Measurements from ENCODE around the gene MDM4. TPM values are rescaled to one million over a fixed set of nuclear protein-coding genes. Genes with fewer than 3 reads are reported as not detected.
A peak's percentile ranks its signal among the peaks of the same experiment; 100 is the strongest.

Gene MDM4
- total RNA-seq, 4 donors from 2014 or later = 64.3 to 140 (median 109) TPM

DNA sequence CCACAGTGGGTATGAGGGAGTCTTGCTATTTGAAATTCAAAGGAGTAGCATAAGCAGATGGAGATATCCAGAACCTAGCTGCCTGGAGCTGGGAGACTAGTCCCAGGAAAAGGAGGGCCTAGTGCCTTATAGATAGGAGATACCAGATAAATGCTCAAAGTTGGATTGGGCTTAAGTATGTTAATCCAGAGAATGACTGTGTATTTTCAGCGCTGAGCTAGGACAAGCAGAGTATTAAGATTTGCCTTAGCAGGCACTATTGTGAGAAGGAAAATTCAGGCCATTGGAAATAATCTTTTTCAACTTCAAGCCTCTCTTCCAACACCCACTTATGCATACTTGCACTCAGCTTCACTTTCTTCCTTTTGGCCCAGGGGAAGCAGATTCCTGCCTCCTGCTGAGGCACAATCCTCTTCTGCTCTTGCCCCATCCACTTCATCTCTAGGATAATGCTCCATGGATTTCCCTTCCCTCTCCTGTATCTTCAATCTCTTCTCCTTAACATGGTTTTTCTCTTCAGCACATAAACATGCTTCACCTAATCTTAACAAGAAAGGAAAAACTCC is 42.7 kb upstream of the MDM4 start:
- no peak for TF ChIP-seq POLR2A (IDR thresholded peaks at IDR 0.05)
- TF ChIP-seq CTCF (IDR thresholded peaks at IDR 0.05) = no peak
- no peak for TF ChIP-seq POLR2AphosphoS5 (IDR thresholded peaks at IDR 0.05)
- TF ChIP-seq EP300 (IDR thresholded peaks at IDR 0.05; ENCODE audit: low read depth) = no peak
- H3K4me1 ChIP-seq = peaks cover 19 to 41% (median 24%) of the 10 kb centered on the region in 4 donors
- H3K4me3 ChIP-seq = no peak overlapping the region
- in situ Hi-C loops (cut with MboI; ENCODE audit: low pct_ligation_motif_present in 1 of 4, low pct_unique_long_range_greater_than_20kb in 1 of 4, low sequenced_read_pairs in 3 of 4) (no loop called here), intact Hi-C loops (cut with DNase I; ENCODE audit: low total_unique reads) (no loop called here)
- no peaks in the 10 kb centered on the region for H3K27me3 ChIP-seq
- no peak for DNase-seq
- H3K36me3 ChIP-seq = peaks cover 0 to 10% (median 4%) of the 10 kb centered on the region in 4 donors
- H3K9me3 ChIP-seq = no peaks in the 10 kb centered on the region
- peak overlapping the region in 1 of 4 donors; percentile 6 for H3K27ac ChIP-seq
- 95% methylated on average over 1 of the region's 1 CpG; no CpG with 5 or more reads in 1 of the 2 donors for WGBS, 2 donors (ENCODE audit: low coverage in 1 of 2)

- H3K4me1 ChIP-seq = peaks cover 36 to 64% (median 48%) of the 10 kb centered on the region in 4 donors
- no peak for DNase-seq
- H3K4me3 ChIP-seq = no peak overlapping the region
- intact Hi-C loops (cut with DNase I; ENCODE audit: low total_unique reads) = no loop called here
- in situ Hi-C loops (cut with MboI; ENCODE audit: low pct_ligation_motif_present in 1 of 4, low pct_unique_long_range_greater_than_20kb in 1 of 4, low sequenced_read_pairs in 3 of 4) = no loop called here
- 70 to 72% methylated on average over 5 to 9 of the region's 9 CpGs for WGBS, 2 donors (ENCODE audit: low coverage in 1 of 2)
- TF ChIP-seq POLR2AphosphoS5 (IDR thresholded peaks at IDR 0.05) (no peak), CTCF (IDR thresholded peaks at IDR 0.05) (no peak), POLR2A (IDR thresholded peaks at IDR 0.05) (no peak), EP300 (IDR thresholded peaks at IDR 0.05; ENCODE audit: low read depth) (no peak)
- peak overlapping the region in 1 of 4 donors; percentile 3 for H3K27ac ChIP-seq
- H3K27me3 ChIP-seq = no peaks in the 10 kb centered on the region
- no peaks in the 10 kb centered on the region for H3K36me3 ChIP-seq
- no peaks in the 10 kb centered on the region for H3K9me3 ChIP-seq
These were observed 40.4 kb upstream of the MDM4 start for GRCh38 chr1:204475656-204476432.

DNA sequence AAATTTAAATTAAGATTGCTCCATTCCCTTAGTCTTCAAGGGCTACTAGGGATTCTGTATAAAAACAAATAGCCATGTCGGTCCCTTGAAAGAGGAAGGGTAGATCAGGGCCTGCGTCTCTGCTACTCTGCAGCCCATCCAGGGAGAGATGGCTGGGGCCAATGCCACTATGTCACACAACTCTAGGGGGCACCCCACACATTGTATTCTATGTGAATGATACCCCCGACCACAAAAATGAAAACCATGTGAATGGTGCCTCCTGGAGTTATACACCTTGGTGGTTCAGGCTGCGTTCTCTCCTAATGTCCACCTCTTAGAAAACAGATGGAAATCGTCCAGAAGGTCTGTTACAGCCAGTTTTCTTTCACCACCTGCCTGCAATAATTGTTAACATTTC is 39.6 kb upstream of the MDM4 start:
- 68 to 78% methylated on average over 5 of the region's 5 CpGs for WGBS, 2 donors (ENCODE audit: low coverage in 1 of 2)
- TF ChIP-seq EP300 (IDR thresholded peaks at IDR 0.05; ENCODE audit: low read depth) = no peak
- TF ChIP-seq POLR2A (IDR thresholded peaks at IDR 0.05) = no peak
- TF ChIP-seq POLR2AphosphoS5 (IDR thresholded peaks at IDR 0.05) = no peak
- TF ChIP-seq CTCF (IDR thresholded peaks at IDR 0.05) = no peak
- in situ Hi-C loops (cut with MboI; ENCODE audit: low pct_ligation_motif_present in 1 of 4, low pct_unique_long_range_greater_than_20kb in 1 of 4, low sequenced_read_pairs in 3 of 4) (no loop called here), intact Hi-C loops (cut with DNase I; ENCODE audit: low total_unique reads) (no loop called here)
- peak overlapping the region in 1 of 4 donors; percentile 36 for H3K27ac ChIP-seq
- no peak overlapping the region for H3K4me3 ChIP-seq
- no peaks in the 10 kb centered on the region for H3K27me3 ChIP-seq
- H3K4me1 ChIP-seq = peaks cover 42 to 70% (median 52%) of the 10 kb centered on the region in 4 donors
- no peaks in the 10 kb centered on the region for H3K36me3 ChIP-seq
- H3K9me3 ChIP-seq = no peaks in the 10 kb centered on the region
- no peak for DNase-seq

- peaks cover 47 to 73% (median 56%) of the 10 kb centered on the region in 4 donors for H3K4me1 ChIP-seq
These were observed 39.0 kb upstream of the MDM4 start for GRCh38 chr1:204477036-204477740.

More at GRCh38 chr1:204477036-204477740, 39.0 kb upstream of the MDM4 start:
- intact Hi-C loops (cut with DNase I; ENCODE audit: low total_unique reads) (no loop called here), in situ Hi-C loops (cut with MboI; ENCODE audit: low pct_ligation_motif_present in 1 of 4, low pct_unique_long_range_greater_than_20kb in 1 of 4, low sequenced_read_pairs in 3 of 4) (no loop called here)
- peak; percentile 55 for DNase-seq
- H3K27me3 ChIP-seq = no peaks in the 10 kb centered on the region
- H3K36me3 ChIP-seq = no peaks in the 10 kb centered on the region
- no peaks in the 10 kb centered on the region for H3K9me3 ChIP-seq
- peak overlapping the region in 3 of 4 donors; percentile 34 to 72 (median 67) for H3K27ac ChIP-seq
- peak in 1 of 3 donors; percentile 16 for TF ChIP-seq POLR2AphosphoS5 (IDR thresholded peaks at IDR 0.05)
- TF ChIP-seq CTCF (IDR thresholded peaks at IDR 0.05) = no peak
- 63% methylated on average over 5 of the region's 5 CpGs; no CpG with 5 or more reads in 1 of the 2 donors for WGBS, 2 donors (ENCODE audit: low coverage in 1 of 2)
- H3K4me3 ChIP-seq = no peak overlapping the region

Data from transverse colon (tissue), 4 donors.